ENCODE data around the gene OSBPL8. TPM values are rescaled to one million over a fixed set of nuclear protein-coding genes. Genes with fewer than 3 reads are reported as not detected.
"Not testable (repeated sequence)": the region's sequence is repeated elsewhere in the genome, so short reads cannot be mapped to it uniquely, and the experiment has no call there.

The OSBPL8 gene
- total RNA-seq, 2 experiments from 2014 or later: 154 to 160 TPM

GRCh38 chr12:76374386-76375020 lies 185.1 kb downstream of the OSBPL8 start:
- no peaks in the 10 kb centered on the region for H3K27me3 Mint-ChIP-seq
- no peaks in the 10 kb centered on the region for H3K9me3 ChIP-seq (ENCODE audit: control insufficient read depth in 1 of 2, insufficient read depth in 1 of 2, low read length in 2 of 2)
- H3K27ac ChIP-seq (ENCODE audit: low read depth in 1 of 2, low read length in 2 of 2): no peak overlapping the region
- H3K4me1 ChIP-seq (ENCODE audit: insufficient read depth, low read length): no peaks in the 10 kb centered on the region
- ChIA-PET POLR2A (no interaction called here), CTCF (no interaction called here)
- no peak overlapping the region for H3K27ac Mint-ChIP-seq
- intact Hi-C loops (cut with DNase I, micrococcal nuclease): no loop called here
- H3K4me1 Mint-ChIP-seq (ENCODE audit: low read depth): no peaks in the 10 kb centered on the region
- H3K36me3 Mint-ChIP-seq (ENCODE audit: low read depth): peaks cover 96% of the 10 kb centered on the region
- DNase-seq (no peak), ATAC-seq (ENCODE audit: poor library complexity) (no peak)
- no peaks in the 10 kb centered on the region for H3K27me3 ChIP-seq (ENCODE audit: control insufficient read depth in 1 of 2, insufficient read depth in 2 of 2, low read length in 2 of 2)
- H3K9me3 Mint-ChIP-seq: no peaks in the 10 kb centered on the region
- H3K4me3 Mint-ChIP-seq: no peak overlapping the region
- TF ChIP-seq CTCF (IDR thresholded peaks at IDR 0.05): no peak
- H3K36me3 ChIP-seq (ENCODE audit: insufficient read depth, low read length): peaks cover 73% of the 10 kb centered on the region
- H3K4me3 ChIP-seq (ENCODE audit: low read length): no peak overlapping the region

DNA sequence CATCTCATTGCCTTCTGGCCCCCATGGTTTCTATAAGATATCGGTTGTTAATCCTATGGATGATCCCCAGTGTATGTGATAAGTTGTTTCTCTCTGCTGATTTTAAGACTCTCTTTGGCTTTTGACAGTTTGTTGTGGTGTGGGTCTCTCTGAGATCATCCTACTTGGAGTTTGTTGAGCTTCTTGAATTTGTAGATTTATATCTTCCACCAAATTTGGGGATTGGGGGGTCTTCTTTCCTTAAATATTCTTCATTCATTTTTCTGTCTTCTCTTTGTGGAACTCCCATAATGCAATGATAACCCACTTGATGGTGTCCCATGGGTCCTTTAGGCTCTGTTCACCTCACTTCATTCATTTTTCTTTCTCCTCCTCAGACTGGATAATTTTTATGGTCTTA lies 191.3 kb downstream of the OSBPL8 start:
- peaks cover 70% of the 10 kb centered on the region for H3K36me3 ChIP-seq (ENCODE audit: insufficient read depth, low read length)
- Mint-ChIP-seq H3K27me3 (no peaks in the 10 kb centered on the region), H3K4me3 (no peak overlapping the region), H3K27ac (no peak overlapping the region), H3K36me3 (ENCODE audit: low read depth) (peaks cover 94% of the 10 kb centered on the region), H3K4me1 (ENCODE audit: low read depth) (no peaks in the 10 kb centered on the region), H3K9me3 (peaks cover 7% of the 10 kb centered on the region)
- H3K27ac ChIP-seq (ENCODE audit: low read depth in 1 of 2, low read length in 2 of 2): no peak overlapping the region
- no peak for TF ChIP-seq CTCF (IDR thresholded peaks at IDR 0.05)
- no peak for DNase-seq
- ChIA-PET CTCF (no interaction called here), POLR2A (no interaction called here)
- no peaks in the 10 kb centered on the region for H3K4me1 ChIP-seq (ENCODE audit: insufficient read depth, low read length)
- ATAC-seq (ENCODE audit: poor library complexity): no peak
- H3K4me3 ChIP-seq (ENCODE audit: low read length): no peak overlapping the region
- no peaks in the 10 kb centered on the region for H3K9me3 ChIP-seq (ENCODE audit: control insufficient read depth in 1 of 2, insufficient read depth in 1 of 2, low read length in 2 of 2)
- intact Hi-C loops (cut with DNase I, micrococcal nuclease): no loop called here
- no peaks in the 10 kb centered on the region for H3K27me3 ChIP-seq (ENCODE audit: control insufficient read depth in 1 of 2, insufficient read depth in 2 of 2, low read length in 2 of 2)

DNA sequence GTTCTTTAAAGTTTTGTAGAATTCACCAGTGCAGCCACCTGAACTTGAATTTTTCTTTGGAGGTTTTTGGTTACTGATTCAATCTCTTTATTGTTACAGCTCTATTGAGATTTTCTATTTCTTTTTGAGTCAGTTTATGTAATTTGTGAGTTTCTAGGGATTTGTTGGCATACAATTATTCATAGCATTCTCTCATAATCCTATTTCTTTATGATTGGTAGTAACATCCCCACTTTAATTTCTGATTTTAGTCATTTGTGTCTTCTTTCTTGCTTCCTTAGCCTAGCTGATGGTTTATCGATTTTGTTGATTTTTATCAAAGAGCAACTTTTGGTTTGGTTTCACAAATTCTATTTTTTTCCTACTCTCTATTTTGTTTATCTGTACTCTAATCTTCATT lies 193.4 kb downstream of the OSBPL8 start:
- intact Hi-C loops (cut with DNase I, micrococcal nuclease): no loop called here
- H3K4me3 Mint-ChIP-seq: no peak overlapping the region
- H3K27me3 Mint-ChIP-seq: no peaks in the 10 kb centered on the region
- no peaks in the 10 kb centered on the region for H3K4me1 Mint-ChIP-seq (ENCODE audit: low read depth)
- no peak overlapping the region for H3K27ac ChIP-seq (ENCODE audit: low read depth in 1 of 2, low read length in 2 of 2)
- no peaks in the 10 kb centered on the region for H3K9me3 ChIP-seq (ENCODE audit: control insufficient read depth in 1 of 2, insufficient read depth in 1 of 2, low read length in 2 of 2)
- DNase-seq (no peak), ATAC-seq (ENCODE audit: poor library complexity) (no peak)
- POLR2A ChIA-PET: interaction anchor here (2.1 kb wide), 1 partner anchor 18 kb away, joined by 6 read pairs; the partner anchor contains the start of gene BBS10
- H3K4me1 ChIP-seq (ENCODE audit: insufficient read depth, low read length): no peaks in the 10 kb centered on the region
- peaks cover 96% of the 10 kb centered on the region for H3K36me3 Mint-ChIP-seq (ENCODE audit: low read depth)
- TF ChIP-seq CTCF (IDR thresholded peaks at IDR 0.05): no peak
- no peaks in the 10 kb centered on the region for H3K27me3 ChIP-seq (ENCODE audit: control insufficient read depth in 1 of 2, insufficient read depth in 2 of 2, low read length in 2 of 2)
- H3K27ac Mint-ChIP-seq: no peak overlapping the region
- no peak overlapping the region for H3K4me3 ChIP-seq (ENCODE audit: low read length)
- H3K36me3 ChIP-seq (ENCODE audit: insufficient read depth, low read length): peaks cover 61% of the 10 kb centered on the region
- H3K9me3 Mint-ChIP-seq: peaks cover 7% of the 10 kb centered on the region
- CTCF ChIA-PET: no interaction called here

GRCh38 chr12:76364131-76364530 lies 195.4 kb downstream of the OSBPL8 start:
- H3K9me3 Mint-ChIP-seq; H3K4me1 ChIP-seq (ENCODE audit: insufficient read depth, low read length); H3K9me3 ChIP-seq (ENCODE audit: control insufficient read depth in 1 of 2, insufficient read depth in 1 of 2, low read length in 2 of 2); H3K27me3 Mint-ChIP-seq; H3K27ac Mint-ChIP-seq; H3K4me3 Mint-ChIP-seq; DNase-seq; H3K4me3 ChIP-seq (ENCODE audit: low read length); CTCF ChIA-PET; H3K27me3 ChIP-seq (ENCODE audit: control insufficient read depth in 1 of 2, insufficient read depth in 2 of 2, low read length in 2 of 2); intact Hi-C loops (cut with DNase I, micrococcal nuclease); H3K4me1 Mint-ChIP-seq (ENCODE audit: low read depth); ATAC-seq (ENCODE audit: poor library complexity); H3K27ac ChIP-seq (ENCODE audit: low read depth in 1 of 2, low read length in 2 of 2): not testable (repeated sequence)
- peaks cover 96% of the 10 kb centered on the region for H3K36me3 Mint-ChIP-seq (ENCODE audit: low read depth)
- POLR2A ChIA-PET: interaction anchor here (2.1 kb wide), 1 partner anchor 16 kb away, joined by 6 read pairs; the partner anchor contains the start of gene BBS10
- peaks cover 50% of the 10 kb centered on the region for H3K36me3 ChIP-seq (ENCODE audit: insufficient read depth, low read length)

All from CD4-positive, alpha-beta T cell (primary cell).